ENCODE results near the gene MMP24. TPM values are rescaled to one million over a fixed set of nuclear protein-coding genes. Genes with fewer than 3 reads are reported as not detected.

Gene MMP24
- total and polyA plus RNA-seq, 2 experiments from 2014 or later, result 2.0 to 27.3 TPM

GRCh38 chr20:35254448-35254999, 28.0 kb downstream of the MMP24 start (continued):
- TF ChIP-seq ZNF462 (CRISPR knock-in tag; IDR thresholded peaks at IDR 0.05), result no peak

- Histone ChIP-seq H3K79me2 (replicated peaks; ENCODE audit: insufficient read depth) (no peaks in the 10 kb centered on the region), H3K27ac (ENCODE audit: low read depth) (no peak overlapping the region), H3K9me2 (ENCODE audit: insufficient read depth) (peaks cover 2% of the 10 kb centered on the region; the same call in 1 of the 2 replicates), H3F3A (replicated peaks; ENCODE audit: low read depth) (peaks cover 14% of the 10 kb centered on the region), H3K4me3 (no peak overlapping the region), H2AFZ (no peak overlapping the region), H4K20me1 (replicated peaks; ENCODE audit: insufficient read depth) (no peaks in the 10 kb centered on the region), H3K4me2 (no peak overlapping the region), H3K27me3 (ENCODE audit: insufficient read depth) (no peaks in the 10 kb centered on the region), H3K4me1 (ENCODE audit: insufficient read depth) (peaks cover 32% of the 10 kb centered on the region), H3K36me3 (ENCODE audit: insufficient read depth) (no peaks in the 10 kb centered on the region)
- Mint-ChIP-seq H3K27ac (no peak overlapping the region), H3K4me3 (no peak overlapping the region), H3K4me1 (peaks cover 31% of the 10 kb centered on the region), H3K36me3 (ENCODE audit: low read depth) (no peaks in the 10 kb centered on the region), H3K27me3 (ENCODE audit: insufficient read depth, low read depth, poor library complexity) (peaks cover 2% of the 10 kb centered on the region), H3K9me3 (no peaks in the 10 kb centered on the region)
- TF ChIP-seq EZH2 (IDR thresholded peaks at IDR 0.05; ENCODE audit: low read depth, unreplicated experiment) (no peak), NANOG (IDR thresholded peaks at IDR 0.05; ENCODE audit: borderline replicate concordance) (no peak), ZNF331 (CRISPR knock-in tag; IDR thresholded peaks at IDR 0.05; ENCODE audit: low read depth) (no peak), JUNB (IDR thresholded peaks at IDR 0.05; ENCODE audit: unreplicated experiment) (no peak), CREB1 (CRISPR knock-in tag; IDR thresholded peaks at IDR 0.05; ENCODE audit: low read depth) (no peak), CTCF (conservative IDR thresholded peaks at IDR 0.05; ENCODE audit: low read depth in 2 of 2) (no peak), EZH2phosphoT487 (IDR thresholded peaks at IDR 0.05; ENCODE audit: unreplicated experiment) (no peak)
- ATAC-seq (no peak), DNase-seq (ENCODE audit: low spot score) (no peak)
Observed at GRCh38 chr20:35257175-35257909, 30.9 kb downstream of the MMP24 start.

Data from GM23338 (cell line).